ENCODE measurements around the gene NFIA. TPM values are rescaled to one million over a fixed set of nuclear protein-coding genes. Genes with fewer than 3 reads are reported as not detected.

The NFIA gene
- total RNA-seq, 3 donors from 2014 or later: 54.9 to 87.5 (median 79.6) TPM

GRCh38 chr1:61280452-61280851 lies 198.1 kb downstream of the NFIA start:
- Histone ChIP-seq H3K27me3 (no peaks in the 10 kb centered on the region), H3K36me3 (no peaks in the 10 kb centered on the region), H3K4me3 (no peak overlapping the region), H3K9me3 (no peaks in the 10 kb centered on the region), H3K4me1 (no peaks in the 10 kb centered on the region), H3K27ac (peak overlapping the region in 1 of 2 donors; percentile 35)
- DNase-seq (ENCODE audit: low spot score in 2 of 2): no peak
- intact Hi-C loops (cut with DNase I; ENCODE audit: low total_unique reads): no loop called here
- TF ChIP-seq CTCF (IDR thresholded peaks at IDR 0.05): no peak

GRCh38 chr1:61282387-61282786 lies 200.0 kb downstream of the NFIA start:
- Histone ChIP-seq H3K9me3 (no peaks in the 10 kb centered on the region), H3K27ac (no peak overlapping the region), H3K4me3 (no peak overlapping the region), H3K4me1 (no peaks in the 10 kb centered on the region), H3K27me3 (no peaks in the 10 kb centered on the region), H3K36me3 (no peaks in the 10 kb centered on the region)
- intact Hi-C loops (cut with DNase I; ENCODE audit: low total_unique reads): no loop called here
- TF ChIP-seq POLR2A (IDR thresholded peaks at IDR 0.05): no peak
- no peak for TF ChIP-seq POLR2AphosphoS5 (IDR thresholded peaks at IDR 0.05)
- TF ChIP-seq CTCF (IDR thresholded peaks at IDR 0.05): no peak
- DNase-seq (ENCODE audit: low spot score in 2 of 2): no peak

- intact Hi-C loops (cut with DNase I; ENCODE audit: low total_unique reads): no loop called here
- no peak for DNase-seq (ENCODE audit: low spot score in 2 of 2)
- no peak overlapping the region for H3K4me3 ChIP-seq
- H3K27ac ChIP-seq: no peak overlapping the region
- no peaks in the 10 kb centered on the region for H3K27me3 ChIP-seq
- no peaks in the 10 kb centered on the region for H3K9me3 ChIP-seq
- no peak for TF ChIP-seq POLR2A (IDR thresholded peaks at IDR 0.05)
- no peak for TF ChIP-seq CTCF (IDR thresholded peaks at IDR 0.05)
- TF ChIP-seq POLR2AphosphoS5 (IDR thresholded peaks at IDR 0.05): no peak
- H3K36me3 ChIP-seq: no peaks in the 10 kb centered on the region
- H3K4me1 ChIP-seq: no peaks in the 10 kb centered on the region
Observed at GRCh38 chr1:61284248-61284854, 202.0 kb downstream of the NFIA start.

- Histone ChIP-seq H3K4me3 (no peak overlapping the region), H3K36me3 (no peaks in the 10 kb centered on the region), H3K27ac (peak overlapping the region; percentile 33 to 79), H3K27me3 (no peaks in the 10 kb centered on the region), H3K9me3 (no peaks in the 10 kb centered on the region), H3K4me1 (no peaks in the 10 kb centered on the region)
- intact Hi-C loops (cut with DNase I; ENCODE audit: low total_unique reads): no loop called here
- no peak for DNase-seq (ENCODE audit: low spot score in 2 of 2)
- TF ChIP-seq POLR2AphosphoS5 (IDR thresholded peaks at IDR 0.05) (no peak), POLR2A (IDR thresholded peaks at IDR 0.05) (no peak)
Observed at GRCh38 chr1:61284936-61285335, 202.6 kb downstream of the NFIA start.

- Histone ChIP-seq H3K27me3 (no peaks in the 10 kb centered on the region), H3K9me3 (no peaks in the 10 kb centered on the region), H3K27ac (peak overlapping the region; percentile 38 to 79), H3K36me3 (no peaks in the 10 kb centered on the region), H3K4me1 (no peaks in the 10 kb centered on the region), H3K4me3 (no peak overlapping the region)
- TF ChIP-seq CTCF (IDR thresholded peaks at IDR 0.05) (no peak), POLR2A (IDR thresholded peaks at IDR 0.05) (no peak), POLR2AphosphoS5 (IDR thresholded peaks at IDR 0.05) (no peak)
- DNase-seq (ENCODE audit: low spot score in 2 of 2): no peak
- intact Hi-C loops (cut with DNase I; ENCODE audit: low total_unique reads): no loop called here
Observed at GRCh38 chr1:61285371-61285885, 203.1 kb downstream of the NFIA start.
